Hippocampal formation (tissue), 2 donors: ENCODE data around the gene GPR22.

Experiments
- DNase-seq, 2 donors: peaks; one replicate each; lab custom pipeline; 2025; lab: John Stamatoyannopoulos, UW

GPR22 gene, protein sequence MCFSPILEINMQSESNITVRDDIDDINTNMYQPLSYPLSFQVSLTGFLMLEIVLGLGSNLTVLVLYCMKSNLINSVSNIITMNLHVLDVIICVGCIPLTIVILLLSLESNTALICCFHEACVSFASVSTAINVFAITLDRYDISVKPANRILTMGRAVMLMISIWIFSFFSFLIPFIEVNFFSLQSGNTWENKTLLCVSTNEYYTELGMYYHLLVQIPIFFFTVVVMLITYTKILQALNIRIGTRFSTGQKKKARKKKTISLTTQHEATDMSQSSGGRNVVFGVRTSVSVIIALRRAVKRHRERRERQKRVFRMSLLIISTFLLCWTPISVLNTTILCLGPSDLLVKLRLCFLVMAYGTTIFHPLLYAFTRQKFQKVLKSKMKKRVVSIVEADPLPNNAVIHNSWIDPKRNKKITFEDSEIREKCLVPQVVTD

DNA sequence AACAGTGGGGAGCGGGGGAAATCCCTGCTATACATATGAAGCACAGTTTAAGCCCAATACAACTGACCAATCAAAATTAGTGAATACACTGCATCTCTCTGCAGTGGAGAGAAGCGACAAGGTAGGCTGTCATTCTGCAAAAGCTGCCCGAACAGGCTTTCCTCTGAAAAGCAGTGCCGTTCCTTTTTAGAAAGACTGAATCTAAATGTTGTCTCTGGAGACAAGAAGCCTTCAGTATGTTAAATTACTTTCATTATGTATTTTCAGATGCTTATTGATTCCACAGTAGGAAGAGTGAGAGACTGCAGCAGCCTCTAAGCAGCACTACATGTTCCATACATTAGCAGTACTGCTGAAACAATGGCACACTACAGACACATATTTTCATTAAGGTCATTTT is at the start of gene GPR22:
Gene GPR22, plus strand, starts transcription at position 129 of the 400 bp plus-strand sequence. CDS start 4,004 bp downstream, outside the sequence.
- DNase-seq, result no peak

DNA sequence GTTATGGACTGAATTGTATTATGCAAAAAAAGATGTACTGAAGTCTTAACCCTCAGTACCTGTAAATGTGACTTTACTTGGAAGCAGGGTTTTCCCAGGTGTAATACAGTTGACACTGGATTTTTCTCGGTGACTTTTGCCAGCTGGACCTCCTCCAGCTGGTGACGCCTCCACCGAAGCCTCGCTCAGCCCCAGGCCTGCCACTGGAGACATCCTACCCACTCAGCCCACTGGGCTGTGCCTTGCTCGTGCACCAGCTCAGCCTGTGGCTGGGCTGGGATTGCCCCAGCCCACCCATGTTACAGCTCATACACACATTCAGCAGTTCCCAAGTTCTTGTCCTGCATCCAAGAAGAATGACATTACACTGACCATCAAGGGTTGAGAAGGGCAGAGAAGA is 42.4 kb upstream of the GPR22 start:
- no peak for DNase-seq

DNA sequence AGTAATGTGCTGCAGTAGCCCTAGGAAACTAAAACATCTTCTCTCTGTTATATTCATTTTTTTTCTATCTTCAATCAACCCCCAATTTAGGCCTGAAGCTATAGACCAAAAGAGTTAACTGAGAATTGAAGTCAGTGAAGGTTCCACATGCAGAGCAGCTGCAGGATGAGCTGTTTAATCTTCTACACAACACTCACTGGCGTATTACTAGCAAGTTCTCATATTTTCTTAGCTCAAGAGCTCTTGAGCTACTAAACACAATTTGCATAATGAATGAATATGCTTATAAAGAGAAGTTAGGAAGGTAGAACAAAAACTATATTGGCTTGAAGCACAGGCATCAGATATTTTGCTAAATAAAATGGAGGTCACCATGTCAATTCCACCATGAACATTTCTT is 41.2 kb upstream of the GPR22 start:
- no peak for DNase-seq

DNA sequence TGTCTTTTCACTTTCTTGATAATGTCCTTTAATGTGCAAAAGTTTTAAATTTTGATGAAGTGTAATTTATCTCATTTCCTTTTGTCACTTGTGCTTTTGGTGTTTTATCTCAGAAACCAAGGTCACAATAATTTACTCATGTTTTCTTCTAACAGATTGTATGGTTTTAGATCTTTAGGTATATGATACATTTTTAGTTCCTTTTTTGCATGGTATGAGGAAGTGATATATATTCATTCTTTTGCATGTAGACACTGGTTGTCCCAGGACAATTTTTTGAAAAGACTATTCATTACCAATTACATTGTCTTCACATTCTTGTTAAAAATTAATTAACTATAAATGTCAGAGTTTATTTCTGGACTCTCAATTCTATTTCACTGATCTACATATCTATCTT is 39.8 kb upstream of the GPR22 start:
- DNase-seq, result no peak

DNA sequence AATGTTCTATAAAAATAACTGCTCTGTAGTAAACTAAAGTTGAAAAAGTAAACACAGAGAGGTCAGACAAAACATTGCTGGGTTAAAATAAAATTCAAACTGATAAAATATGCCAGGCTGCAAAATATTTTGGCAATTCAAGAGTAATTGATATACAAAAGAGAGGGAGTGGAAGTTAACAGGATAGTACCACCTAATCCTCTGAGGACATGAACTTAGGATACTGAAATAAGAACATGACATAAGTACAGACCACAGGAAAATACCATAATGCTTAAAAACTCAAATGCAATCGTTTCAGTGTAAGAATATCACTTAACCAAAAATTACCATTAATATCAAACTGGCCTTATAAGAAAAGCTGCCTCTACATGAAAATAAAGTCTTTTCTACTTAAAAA is 37.6 kb upstream of the GPR22 start:
- no peak for DNase-seq

DNA sequence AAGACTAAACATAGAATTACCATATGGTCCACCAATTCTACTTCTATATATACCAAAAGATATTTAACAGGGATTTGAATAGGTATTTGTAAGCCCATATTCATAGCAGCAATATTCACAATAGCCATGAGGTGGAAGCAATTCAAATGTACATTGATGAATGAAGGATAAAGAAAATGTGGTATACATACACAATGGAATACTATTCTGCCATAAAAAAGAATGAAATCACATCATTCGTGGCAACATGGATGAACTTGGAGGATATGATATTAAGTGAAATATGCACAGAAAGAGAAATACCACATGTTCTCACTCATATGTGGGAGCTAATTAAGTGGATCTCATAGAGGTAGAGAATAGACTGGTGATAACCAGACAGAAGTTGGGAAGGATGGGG is 34.1 kb upstream of the GPR22 start:
- DNase-seq, result no peak

DNA sequence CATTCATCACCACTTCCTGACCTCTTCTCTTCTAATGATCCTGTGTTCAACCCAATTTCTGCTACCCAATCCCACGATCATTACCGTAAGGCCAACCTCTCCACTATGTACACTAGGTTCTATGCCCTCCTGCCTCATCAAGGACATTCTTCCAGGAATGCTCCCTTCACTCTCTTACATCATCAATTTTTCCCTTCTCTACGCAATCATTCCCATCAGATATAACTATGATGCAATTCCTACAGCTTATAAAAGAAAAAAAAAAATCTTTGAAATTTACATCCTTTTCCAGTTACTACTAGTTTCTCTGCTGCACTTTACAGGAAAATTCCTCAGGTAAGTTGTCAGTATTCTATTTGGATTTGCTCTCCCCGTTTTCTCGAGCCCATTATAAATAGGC is 30.8 kb upstream of the GPR22 start:
- DNase-seq, result no peak

DNA sequence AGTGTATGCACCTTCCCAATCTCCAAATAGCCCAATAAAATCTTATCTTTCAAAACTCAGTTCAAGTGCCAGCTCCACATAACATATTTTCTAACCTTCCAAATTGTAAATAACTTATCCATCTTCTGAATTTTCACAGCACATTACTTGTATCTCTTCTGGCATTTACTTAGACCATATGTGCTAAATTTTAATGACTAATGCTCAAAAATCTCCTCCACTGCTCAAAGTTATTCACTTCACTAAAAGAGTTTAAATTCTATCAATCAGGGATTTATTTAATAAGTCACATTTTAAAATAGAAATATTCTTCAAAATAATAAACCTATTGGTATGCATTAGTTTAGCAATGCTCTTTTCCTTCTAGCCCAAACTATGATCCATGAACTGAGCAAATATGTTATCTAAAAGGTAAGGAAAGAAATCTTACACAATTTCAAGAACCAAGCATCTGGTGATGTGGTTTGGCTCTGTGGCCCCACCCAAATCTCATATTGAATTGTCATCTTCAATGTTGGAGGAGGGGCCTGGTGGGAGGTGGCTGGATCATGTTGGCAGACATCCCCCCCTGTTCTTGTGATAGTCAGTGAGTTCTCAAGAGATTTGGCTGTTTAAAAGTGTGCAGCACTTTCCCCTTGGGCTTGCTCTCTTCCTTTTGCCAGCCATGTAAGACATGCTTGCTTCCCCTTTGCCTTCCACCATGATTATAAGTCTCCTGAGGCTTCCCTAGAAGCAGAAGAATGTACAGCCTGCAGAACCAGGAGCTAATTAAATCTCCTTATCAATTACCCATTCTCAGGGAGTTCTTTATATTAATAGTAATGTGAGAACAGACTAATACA is 28.1 kb upstream of the GPR22 start:
- DNase-seq, result no peak

DNA sequence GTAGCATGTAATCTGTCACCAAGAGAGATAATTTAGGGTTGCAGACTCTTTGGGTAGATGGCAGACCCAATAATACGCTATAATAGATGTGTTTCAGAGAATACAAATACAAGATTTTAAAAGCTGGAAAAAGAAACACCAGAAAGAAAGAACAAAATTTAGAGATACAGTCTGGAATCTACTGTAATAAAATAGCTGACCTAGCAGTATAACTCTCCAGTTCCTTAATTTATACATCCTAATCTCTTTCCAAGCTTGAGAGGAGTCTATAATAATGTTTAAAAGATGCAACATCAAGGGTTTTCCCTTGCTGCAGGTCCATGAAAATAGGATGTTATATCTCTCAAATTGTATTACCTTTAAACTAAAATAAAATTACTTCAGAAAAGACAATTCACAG is 27.2 kb upstream of the GPR22 start:
- no peak for DNase-seq

DNA sequence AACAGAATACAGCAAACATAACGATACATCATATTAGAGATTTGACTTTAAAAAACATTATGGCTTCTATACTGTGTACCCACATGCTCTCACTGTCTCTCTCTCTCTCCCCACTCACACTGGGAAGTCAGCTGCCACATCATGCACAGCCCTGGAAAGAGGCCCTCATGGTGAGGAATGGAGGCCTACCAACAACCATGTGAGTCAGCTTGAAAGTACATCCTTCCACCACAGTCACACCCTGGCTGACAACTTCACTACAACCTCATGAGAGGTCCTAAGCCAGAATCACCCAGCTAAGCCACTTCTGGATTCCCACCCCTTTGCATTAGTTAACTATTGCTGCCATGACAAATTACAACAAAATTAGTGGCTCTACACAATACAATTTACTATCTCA is 23.3 kb upstream of the GPR22 start:
- DNase-seq, result no peak

DNA sequence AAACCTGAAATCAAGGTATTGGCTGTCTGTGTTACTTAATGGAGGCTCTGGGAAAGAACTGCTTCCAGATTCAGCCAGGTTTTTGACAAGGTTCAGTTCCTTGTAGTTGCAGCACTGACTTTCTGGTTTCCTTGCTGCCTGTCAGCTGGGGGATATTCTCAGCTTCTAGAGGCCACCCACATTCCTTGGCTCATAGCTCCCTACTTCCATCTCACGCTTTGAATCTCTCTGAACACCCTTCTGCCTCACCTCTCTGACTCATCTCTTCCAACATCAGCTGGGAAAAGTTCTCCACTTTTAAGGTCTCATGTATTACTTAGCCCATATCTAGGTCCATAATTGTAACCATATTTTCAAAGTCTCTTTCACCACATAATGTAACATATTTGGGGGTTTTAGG is 22.9 kb upstream of the GPR22 start:
- no peak for DNase-seq

DNA sequence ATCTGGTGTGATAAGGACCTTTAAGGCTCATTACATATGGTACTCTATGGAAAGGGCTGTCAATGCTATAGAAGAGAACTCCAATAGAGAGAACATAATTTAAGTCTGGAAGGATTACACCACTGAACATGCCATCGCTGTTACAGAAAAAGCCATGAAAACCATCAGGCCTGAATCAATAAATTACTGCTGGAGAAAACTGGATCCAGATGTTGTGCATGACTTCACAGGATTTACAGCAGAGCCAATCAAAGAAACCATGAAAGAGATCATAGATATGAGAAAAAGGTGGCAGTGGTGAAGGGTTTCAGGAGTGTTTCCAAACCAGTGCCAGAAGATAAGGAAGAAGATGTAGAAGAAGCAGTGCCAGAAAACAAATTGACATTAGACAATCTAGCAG is 18.9 kb upstream of the GPR22 start:
- no peak for DNase-seq

DNA sequence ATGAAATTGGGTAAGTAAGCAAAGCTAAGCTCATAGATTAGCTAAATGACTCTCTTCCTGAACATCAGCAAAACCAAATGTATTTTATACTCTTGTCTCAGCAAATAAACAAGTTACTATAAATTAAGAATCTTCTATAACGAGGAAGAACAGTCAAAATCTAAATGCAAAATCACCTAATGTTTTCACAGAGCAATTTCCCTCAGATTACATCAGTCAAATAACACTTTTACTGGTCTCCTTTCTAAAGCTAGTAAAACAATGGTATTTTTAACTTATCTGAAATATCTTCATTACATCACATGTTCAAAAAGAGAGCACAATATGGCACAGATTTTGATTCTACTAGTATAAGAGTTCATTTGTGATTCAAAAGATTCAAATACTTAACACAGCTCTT is 16.5 kb upstream of the GPR22 start:
- no peak for DNase-seq

DNA sequence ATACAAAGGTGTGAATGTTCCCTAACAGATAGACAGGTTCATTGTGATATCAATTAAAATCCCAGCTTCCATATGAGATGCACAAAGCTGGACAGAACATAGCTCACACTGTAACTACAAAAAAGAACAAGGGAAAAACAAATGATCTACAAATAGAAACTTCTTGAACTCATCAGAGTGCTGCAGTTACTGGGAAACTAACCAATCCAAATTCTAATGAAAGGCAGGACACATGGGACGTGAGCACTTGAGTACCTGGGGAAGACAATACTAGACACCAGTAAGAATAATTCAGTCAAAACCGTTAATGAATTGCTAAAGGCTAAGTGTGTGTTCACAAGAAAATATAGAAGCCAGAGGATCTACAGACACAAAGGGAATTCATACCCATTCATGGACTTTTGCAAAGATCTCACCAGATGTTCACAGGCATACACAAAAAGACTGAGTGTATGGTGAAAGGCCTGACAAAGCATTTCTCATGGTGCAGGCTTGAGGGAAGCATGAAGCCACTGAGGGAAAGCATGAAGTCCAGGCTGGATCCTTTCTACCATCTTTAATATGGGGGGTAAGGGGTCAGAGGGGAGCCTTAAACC is 7.8 kb upstream of the GPR22 start:
- DNase-seq, result no peak

DNA sequence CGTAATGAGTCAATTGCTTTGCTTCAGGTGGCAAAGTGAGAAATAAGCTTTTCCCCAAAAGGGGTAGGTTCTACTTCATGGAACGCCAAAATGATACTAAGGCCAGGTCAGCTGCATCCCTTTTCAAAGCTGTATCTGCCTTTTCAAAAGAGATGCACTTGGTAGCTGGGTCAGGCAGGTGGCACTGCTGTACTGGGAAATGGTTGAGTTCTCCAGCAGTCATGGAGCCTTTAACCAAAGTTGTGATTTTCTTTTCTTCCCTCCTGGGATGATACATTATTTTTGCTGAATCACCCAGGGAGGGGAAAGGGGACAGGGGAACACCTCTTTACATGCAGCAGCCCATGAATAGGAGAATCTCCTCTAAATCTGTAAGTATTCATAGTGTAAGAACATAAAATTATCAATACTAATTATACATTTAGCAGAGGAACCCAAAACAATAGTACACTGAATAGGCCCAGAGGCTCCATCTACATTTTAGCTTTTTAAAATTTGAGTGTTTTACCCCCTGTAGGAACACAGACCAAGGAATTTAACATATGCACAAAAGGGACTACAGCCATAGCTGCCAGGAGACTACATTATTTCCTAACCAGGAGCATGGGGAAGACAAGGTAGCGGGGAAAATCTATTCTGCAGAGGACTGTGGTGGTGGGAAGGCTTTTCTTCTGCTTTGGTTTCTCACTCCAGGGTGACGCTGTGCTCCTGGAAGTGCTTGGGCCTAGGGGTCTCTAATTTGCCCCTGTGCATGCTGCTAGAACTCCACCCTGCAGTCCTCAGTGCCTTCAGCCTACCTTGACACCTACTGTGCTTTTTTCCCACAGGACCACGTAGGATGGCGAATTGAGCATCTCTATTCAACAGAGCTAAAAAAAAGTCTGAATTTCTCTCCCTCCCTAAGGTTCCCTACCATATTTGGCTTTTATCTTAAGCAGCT is 6.4 kb upstream of the GPR22 start:
- DNase-seq, result peak; percentile 17 to 65

DNA sequence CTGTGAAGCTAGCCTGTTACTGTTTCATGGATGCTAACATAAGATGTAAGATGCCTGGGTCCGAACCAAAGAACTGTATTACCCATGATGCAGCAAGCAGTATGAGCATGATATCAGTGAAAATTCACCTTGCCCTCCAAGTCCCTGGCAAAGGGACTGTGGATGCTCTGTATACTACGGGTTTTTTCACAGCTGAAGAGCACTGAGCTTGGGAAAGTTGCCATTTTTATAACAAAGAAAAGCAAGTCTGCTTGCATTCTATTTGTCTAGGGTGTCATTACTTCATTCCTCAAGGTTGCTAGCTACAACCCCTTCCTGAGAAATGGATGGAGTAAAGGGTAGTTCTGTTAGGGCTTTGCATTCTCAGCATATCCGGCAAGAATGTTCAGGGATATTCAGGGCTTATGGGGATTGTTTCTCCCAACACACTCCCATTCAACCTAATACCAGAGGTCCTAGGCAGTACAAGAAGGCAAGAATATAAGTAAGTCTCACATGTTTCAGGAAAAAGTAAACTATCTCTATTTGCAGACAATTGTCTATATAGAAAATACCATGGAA is 5.1 kb upstream of the GPR22 start:
- DNase-seq, result no peak

DNA sequence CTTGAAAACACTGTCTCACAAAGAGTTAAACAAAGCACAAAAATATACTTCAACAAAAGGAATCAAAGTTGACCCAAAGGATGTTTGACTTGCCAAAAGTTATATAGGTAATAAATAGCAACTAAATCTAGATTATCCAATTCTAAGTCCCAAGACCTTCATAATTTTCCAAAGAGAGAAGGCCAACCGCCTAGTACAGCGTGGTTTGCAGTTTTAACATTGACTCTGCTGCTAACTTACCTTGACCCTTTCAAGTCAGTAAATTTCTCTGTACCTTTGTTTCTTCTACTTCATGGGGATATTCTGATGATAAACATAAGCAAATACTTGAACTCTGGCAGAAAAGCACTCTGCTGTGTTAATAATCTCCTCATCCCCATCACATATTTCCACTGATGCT is 1.9 kb upstream of the GPR22 start:
- DNase-seq, result no peak

DNA sequence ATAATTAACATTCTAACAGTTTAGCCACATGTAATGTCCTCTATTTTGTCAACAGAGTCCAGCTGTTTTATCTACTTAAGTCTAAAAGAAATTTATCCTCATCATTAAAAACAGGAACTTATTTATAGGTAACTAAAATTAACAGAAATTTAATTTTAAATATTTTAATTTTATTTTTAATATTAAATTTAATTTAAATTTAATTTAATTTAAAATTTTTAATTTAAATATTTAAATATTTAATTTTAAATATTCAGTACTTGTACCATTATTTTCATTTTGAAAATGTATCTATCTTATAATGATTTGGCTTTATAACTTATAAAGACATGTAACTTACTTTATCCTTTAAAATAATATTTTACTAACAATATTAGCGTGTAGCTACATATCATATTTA is 1.0 kb upstream of the GPR22 start:
- DNase-seq, result no peak

DNA sequence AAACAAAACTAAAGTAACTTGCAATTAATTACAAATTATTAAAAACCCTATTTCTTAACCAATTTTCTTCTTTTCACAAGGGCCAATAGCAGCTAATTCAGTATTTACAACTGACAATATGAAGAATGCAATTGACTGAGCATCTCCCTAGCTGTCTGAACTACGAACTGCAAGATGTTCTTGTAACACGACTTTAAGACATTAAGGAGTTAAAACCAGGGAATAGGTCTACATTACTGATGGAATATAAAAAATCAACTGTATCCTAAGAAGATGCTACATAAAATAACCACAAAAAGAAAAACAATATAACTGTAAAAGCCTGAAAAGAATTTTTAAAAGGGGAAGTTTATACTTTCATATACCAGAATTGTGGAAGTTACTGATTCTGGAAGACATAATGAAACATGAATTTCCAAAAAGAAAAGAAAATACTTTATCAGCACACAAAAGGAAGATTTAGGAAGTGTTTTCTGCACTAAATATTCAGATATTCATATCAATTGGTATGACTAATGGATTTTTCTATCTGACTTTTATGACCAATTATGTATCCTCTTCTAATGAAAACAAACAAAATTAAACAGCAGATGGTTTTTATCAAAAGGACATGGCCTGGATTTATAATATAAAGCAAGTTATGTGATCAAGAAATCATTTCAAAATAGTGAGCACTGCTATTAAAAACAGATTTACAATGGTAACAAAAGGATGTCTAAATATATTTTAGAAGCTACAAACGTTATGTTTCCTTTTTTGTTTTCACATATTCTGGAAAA is 1.6 kb downstream of the GPR22 start:
- DNase-seq, result peak in 1 of 2 donors; percentile 27

DNA sequence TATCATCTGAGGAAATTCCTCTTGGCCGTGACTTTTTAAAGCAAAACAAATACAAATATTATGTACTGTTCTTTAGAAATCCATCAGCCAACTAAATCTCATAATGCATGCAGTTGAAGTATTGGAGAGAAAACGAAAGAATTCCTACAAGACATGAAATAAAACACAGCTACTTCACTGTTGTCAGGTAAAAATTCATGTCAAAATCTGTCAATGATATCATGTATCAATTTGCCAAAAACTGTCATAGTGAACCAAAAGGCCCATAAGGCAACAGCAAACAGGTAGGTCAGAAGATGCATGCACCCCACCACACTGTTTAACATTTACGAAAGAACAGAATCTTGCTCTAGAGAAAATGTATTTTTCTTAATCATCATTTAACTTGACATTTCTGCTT is 2.3 kb downstream of the GPR22 start:
- no peak for DNase-seq

DNA sequence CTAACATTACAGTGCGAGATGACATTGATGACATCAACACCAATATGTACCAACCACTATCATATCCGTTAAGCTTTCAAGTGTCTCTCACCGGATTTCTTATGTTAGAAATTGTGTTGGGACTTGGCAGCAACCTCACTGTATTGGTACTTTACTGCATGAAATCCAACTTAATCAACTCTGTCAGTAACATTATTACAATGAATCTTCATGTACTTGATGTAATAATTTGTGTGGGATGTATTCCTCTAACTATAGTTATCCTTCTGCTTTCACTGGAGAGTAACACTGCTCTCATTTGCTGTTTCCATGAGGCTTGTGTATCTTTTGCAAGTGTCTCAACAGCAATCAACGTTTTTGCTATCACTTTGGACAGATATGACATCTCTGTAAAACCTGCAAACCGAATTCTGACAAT is 4.3 kb downstream of the GPR22 start:
- no peak for DNase-seq
